SHP77 (cell line): ENCODE results near the gene SCAI.
"Not testable (repeated sequence)": the region's sequence is repeated elsewhere in the genome, so short reads cannot be mapped to it uniquely, and the experiment has no call there.

ENCODE experiments used
- DNase-seq, 2 experiments: peaks; one replicate each; lab custom pipeline; 2025; lab: John Stamatoyannopoulos, UW

Gene SCAI

DNA sequence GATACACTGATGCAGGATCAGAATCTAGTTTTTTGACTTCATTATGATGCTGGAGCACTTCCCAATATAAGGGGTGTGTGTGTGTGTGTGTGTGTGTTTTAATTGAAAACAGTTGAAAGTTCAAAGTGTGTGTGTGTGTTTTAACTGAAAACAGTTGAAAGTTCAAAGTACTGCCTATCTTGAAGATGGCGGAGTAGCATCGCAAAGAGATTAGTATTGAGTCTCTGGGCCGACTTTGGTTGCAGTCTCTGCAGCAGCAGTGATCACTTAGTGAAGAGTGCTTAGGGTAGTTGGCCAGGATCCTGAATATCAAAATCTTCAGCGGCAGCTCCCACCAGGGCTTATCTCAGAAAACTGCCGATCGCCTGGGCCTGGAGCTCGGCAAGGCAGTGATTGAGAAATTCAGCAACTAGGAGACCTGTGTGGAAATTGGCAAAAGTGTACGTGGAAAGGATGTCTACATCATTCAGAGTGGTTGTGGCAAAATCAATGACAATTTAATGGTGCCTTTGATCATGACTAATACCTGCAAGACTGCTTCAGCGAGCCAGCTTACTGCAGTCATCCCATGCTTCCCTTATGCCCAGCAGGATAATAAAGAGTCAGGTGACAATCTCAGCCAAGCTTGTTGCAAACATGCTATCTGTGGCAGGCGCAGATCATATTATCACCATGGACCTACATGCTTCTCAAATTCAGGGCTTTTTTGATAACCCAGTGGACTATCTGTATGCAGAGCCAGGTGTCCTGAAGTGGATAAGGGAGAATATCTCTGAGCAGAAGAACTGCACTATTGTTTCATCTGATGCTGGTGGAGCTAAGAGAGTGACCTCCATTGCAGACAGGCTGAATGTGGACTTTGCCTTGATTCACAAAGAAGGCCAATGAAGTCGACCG, 7.3 kb upstream of the SCAI start:
- no peak for DNase-seq

DNA sequence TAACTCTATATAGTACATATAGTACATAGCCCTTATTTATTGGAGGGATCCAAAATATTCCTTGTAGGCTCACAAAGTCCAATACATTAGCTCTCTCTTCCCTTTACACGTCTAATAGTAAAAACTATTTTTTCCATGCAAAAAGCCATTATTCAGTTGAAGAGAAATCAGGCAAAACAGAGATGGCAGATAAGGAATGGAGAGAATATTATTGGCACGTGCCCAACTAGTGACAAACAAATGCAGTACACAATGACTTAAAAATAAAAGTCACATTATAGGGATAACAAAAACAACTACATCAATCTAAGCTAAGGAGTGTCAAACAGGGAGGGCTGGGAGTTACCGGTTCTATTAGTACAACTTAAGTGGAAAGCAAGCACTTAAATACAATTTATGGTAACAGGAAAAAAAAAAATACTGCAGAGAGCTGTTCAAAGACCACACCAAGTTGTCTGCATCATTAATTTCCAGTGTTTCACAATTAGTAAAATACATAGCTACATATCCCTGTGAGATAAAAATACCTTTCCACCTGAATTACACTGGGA, 4.1 kb upstream of the SCAI start:
- DNase-seq = no peak

DNA sequence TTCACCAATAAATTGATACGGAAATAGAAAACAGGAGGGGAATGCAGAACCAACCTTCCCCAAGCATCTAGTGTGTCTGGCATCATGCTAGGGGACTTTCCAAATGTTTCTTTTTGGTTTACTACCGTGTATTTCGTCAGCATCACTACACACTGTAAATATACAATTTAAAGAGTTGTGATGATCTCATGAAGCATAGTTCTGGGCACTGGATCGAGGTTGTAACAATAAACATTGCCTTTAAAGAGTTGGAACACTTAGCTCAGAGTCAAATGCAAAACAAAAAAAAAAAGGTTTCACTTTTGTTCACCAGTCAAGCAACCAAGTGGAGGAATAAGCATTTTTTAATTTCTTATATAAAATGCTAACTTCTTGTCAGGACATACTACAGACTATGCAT, 2.9 kb upstream of the SCAI start:
- no peak for DNase-seq

DNA sequence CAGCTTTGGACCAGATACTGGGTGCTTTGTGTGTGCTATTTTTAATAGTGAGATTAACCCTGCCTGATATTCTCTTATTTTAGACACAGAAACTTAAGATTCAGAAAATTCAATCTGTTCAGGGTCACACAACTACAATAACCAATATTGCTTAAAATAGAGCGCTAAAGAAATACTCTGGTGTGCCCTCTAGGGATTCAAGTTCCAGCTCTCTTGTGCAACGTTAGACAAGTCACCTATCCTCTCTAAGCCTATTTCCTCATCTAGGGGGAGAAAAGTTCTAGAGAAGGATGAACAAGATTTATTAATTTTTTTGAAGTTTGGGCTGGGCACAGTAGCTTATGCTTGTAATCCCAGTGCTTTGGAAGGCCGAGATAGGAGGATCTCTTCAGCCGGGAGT, 2.1 kb upstream of the SCAI start:
- DNase-seq = no peak

DNA sequence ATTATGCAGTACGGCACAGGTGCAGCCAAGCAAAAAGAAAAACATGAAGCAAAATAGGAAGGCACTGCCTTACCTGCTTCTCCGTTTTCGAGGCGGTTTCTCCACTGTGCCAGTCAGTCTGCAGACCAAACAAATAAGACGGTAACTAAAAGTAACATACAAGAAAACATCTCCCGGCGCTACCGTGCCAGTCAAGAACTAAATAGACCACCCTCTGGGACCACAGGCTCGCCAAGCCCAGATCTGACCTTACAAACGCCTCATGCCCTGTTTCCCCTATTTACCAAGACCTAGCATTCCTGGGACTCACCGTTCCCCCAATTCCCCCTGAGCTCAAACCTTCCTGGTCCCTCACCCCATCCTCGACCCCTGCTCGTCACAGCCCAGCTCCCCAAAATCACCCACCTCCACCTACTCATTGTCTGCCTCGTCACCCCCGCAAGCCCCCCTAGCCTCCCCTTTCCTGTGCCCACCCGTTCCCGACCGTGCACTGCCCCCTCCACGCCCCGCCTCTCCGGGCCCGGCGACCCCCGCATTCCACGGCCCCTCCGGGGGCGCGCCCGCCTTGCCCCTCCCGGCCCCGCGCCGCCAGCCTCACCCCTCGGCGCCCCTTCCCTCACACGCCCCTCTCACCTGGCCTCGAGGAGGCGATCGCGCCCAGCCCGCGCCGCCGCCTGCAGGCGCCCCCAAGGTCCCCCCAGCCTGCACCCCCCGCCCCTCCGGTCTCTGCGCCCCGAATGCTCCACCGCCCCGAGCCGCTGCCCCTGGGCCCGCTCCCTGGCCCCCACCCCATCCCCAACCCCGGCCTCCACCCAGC, 560 bp downstream of the SCAI start:
- DNase-seq = no peak

DNA sequence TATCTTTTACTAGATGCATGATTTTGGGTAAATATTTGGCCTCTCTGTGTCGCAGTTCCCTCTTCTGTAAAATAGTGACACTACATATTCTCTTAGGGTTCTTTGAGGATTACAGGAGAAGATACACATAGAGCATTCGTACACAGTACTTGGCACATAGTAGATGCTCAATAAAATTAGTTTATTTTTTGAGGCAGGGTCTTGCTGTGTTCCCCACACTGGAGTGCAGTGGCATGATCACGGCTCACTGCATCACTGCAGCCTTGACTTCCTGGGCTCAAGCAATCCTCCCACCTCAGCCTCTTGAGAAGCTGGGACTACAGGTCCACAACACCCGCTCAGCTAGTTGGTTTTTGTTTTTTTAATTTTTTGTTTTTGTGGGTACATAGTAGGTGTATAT, 1.6 kb downstream of the SCAI start:
- DNase-seq = no peak

DNA sequence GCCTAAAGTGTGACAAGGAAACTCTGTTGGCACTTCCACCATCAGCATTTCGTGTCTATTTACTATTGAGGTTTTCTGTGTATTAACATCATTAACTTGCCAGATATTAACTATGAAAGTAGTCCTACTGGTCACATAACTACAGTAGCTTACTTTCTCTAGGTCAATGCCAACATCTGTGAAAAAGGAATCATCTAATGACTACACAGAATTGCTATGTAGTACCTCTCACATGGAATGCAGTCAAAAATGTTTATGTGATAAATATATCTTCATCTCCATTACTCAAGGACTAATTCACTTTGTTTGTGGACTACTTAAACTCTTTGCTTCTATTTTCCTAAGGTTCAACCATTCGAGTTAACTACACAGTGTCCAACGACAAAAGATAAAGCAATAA, 2.1 kb downstream of the SCAI start:
- no peak for DNase-seq

DNA sequence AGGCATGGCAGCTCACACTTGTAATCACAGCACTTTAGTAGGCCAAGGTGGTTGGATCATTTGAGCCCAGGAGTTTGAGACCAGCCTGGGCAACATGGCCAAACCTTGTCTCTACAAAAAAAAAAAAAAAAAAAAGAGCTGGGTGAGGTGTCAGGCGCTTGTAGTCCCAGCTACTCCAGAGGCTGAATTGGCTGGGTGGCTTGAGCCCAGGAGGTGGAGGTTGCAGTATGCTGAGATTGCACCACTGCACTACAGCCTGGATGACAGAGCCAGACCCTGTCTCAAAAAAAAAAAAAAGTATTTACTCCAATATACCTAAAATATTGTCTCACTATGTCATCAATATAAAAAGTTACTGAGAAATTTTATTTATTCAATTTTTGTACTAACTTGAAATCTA, 2.8 kb downstream of the SCAI start:
- no peak for DNase-seq

DNA sequence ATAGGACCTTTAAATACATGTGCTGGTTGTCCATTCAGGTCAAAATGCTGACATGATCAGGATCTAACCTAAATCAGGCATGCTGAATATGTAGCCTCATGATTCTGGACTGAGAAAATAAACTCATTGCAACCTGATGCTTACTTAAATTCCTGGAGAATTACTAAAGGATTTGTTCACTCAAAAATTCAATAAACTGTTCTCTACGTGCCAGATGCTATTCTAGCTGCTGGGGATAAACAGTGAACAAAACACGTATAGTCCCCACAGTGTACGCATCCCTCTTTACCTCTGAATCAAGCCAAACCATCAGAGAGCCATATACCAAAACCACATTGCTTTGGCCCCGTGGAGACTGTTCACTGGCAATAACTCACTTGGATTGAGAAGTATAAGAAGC, 6.1 kb downstream of the SCAI start:
- DNase-seq = no peak

DNA sequence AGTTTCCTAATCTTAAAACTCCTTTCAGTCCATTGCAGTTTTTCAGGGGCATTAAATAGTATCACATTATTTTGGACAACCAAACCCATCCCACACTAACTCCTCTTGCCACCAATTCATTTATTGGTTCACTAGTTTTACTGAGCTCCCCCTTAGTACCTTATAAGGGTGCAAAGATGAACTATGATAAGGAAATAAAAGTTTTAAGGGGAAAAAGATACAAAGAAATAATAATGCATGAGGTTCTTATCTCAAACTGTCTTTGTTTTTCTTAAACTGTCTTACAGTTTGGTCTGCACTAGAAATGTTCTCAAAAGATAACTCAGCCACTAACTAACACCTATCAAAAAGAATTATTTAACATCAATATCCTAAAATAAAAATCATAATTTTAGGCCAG, 8.4 kb downstream of the SCAI start:
- no peak for DNase-seq

DNA sequence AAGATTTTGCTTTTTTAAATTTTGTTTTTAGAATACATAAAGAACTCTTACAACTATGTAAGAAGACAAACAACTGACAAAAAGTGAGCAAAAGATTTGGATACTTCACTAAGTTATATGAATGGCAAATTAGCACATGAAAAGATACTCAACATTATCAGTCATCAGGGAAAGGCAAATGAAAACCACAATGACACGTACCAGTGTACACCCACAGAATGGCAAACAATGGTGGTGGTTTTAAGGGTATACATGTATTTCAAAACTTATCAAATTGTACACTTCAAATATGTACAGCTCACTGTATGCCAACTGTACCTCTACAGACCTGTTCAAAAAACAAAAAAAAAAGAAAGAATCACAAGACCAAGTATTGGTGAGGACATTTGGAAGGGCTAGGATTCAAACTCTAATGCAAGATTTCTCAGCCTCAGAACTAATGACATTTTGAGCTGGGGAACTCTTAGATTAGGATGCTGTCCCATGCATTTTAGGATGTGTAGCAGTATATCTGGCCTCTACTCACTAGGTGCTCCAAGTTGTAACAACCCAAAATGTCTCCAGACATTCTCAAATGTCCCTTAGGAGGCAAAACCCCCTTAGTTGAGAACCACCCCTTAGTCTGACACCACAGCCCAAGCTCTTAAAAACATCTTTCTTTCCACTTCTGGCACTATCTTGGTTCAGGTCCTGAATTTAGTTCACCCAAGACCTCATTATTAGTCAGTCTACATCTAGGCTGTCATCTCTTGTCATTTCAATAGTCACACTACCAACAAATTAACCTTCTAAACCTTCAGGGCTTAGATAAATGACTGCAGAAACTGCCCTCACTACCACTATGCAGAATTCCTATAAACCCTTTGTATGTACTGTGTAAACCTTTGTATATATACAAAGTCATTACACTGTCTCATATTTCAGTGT, 9.7 kb downstream of the SCAI start:
- DNase-seq = no peak

DNA sequence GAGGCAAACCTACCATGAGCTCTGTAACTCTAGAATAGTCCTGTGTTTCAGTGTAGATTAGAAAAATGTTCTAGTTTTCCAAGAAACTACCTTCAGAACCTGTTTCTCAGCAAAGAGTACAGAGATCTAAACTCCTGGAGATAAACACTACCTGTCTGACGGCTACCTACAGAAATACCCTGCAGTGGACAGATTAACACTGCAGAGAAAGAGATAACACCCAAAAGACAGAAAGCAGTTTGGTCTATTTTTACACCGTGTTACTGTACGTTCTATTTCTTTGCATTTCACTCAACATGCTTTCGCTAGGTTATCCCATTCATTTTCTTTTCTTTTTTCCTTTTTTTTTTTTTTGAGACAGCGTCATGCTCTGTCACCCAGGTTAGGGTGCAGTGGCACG, 11.6 kb downstream of the SCAI start:
- DNase-seq = no peak

DNA sequence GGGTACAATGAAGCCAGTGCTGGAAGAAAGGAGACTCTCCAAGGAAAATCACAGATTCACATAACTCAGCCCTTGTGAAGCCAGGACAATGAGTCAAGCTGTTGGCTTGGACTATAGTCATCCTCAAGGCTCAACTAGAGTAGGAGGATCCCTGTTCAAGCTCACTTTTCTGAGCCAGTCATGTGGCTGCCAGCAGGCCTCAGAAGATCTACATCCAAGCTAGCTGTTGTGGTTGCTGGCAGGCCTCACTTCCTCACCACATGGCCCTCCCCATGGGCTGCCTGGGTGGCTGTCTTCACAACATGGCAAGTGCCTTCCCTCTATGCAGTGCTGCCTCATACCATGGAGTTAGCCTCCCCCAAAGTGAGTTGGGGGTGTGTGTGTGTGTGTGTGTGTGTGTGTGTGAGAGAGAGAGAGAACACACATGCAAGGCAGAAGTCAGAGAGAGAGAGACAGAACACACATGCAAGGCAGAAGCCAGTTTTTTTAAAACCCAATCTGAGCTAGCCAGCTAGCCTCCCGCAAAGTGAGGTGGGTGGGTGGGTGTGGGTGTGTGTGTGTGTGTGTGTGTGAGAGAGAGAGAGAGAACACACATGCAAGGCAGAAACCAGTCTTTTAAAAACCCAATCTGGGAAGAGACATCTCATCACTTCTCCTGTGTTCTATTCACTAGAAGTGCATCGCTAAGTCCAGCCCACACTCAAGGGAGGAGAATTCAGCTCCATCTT, 17.1 kb downstream of the SCAI start:
- DNase-seq = no peak

DNA sequence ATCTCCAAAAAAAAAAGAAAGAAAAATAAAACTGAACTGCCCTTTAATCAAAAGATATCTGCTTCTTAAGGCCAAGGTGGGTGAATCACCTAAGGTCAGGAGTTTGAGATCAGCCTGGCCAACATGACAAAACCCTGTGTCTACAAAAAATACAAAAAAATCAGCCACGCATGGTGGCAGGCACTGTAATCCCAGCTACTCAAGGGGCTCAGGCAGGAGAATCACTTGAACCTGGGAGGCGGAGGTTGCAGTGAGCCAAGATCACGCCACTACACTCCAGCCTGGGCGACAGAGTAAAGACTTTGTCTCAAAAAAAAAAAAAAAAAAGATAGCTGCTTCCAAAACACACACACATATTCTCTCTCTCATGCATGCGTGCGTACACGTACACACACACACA, 17.8 kb downstream of the SCAI start:
- no peak for DNase-seq

DNA sequence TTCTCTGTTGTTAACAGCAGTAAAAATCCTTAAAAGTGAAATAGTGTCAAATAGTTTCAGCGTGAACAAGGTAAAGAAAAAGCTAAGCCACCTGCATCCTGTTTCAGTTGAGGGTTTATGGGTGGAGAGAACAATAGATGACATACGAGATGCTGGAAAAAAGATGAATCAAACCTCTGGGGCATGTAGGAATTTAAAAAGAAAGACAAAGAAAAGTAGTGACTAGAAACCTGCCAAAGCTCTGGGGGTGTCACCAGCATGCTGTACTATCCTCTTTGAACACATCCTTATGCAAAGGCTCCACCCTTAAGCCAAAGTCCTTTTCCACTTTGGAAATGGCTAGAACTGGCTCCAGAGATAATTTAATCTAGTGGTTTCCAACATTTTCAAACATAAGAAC, 22.2 kb downstream of the SCAI start:
- peak in 1 of 2 experiments; percentile 2 for DNase-seq

DNA sequence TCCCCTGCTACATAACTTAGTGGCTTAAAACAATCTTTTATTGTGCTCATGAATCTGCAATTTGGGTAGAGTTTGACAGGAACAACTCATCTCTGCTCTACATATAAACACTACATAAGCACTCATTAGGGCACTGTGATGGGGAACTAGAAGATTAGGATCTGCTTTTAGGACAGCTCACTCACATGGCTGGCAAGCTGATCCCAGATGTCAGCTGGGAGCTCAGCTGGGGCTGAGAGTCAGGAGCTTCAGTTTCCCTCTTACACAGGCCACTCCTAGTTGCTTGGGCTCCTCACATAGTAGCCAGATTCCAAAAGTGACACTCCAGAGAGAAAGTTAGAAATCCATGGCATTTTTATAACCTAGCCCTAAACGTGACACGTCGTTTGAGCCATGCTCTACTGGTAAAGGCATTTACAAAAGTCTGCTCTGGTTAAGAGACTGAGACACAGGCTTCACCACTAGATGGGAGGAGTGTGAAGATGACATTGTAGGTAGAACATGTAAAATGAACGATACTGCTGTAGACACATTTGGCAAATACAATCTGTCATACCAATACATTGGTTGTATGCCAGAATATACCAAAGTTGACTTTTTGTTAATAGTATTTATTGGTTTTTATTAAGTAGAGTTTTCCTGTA, 23.6 kb downstream of the SCAI start:
- DNase-seq = no peak

DNA sequence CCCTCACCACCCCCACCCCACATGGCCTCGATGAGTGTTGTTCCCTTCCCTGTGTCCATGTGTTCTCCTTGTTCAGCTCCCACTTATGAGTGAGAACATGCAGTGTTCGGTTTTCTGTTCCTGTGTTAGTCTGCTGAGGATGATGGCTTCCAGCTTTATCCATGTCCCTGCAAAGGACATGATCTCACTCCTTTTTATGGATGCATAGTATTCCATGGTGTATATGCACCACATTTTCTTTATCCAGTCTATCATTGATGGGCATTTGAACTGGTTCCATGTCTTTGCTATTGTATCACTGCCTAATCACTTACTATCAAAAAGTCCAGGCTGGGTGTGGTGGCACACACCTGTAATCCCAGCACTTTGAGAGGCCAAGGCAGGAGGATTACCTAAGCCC, 24.6 kb downstream of the SCAI start:
- DNase-seq = not testable (repeated sequence)

DNA sequence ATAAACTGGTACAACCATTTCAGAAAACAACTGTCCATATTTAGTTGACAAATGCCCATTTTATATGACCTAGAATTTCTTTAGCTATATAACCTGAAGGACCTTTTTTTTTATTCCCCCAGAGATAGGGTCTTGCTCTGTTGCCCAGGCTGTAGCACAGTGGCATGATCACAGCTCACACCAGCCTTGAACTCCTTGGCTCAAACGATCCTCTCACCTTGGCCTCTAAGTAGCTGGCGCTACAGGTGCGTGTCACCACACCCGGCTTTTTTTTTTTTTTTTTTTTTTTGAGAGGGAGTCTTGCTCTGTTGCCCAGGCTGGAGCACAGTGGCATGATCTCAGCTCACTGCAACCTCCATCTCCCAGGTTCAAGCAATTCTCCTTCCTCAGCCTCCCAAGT, 28.8 kb downstream of the SCAI start:
- not testable (repeated sequence) for DNase-seq

DNA sequence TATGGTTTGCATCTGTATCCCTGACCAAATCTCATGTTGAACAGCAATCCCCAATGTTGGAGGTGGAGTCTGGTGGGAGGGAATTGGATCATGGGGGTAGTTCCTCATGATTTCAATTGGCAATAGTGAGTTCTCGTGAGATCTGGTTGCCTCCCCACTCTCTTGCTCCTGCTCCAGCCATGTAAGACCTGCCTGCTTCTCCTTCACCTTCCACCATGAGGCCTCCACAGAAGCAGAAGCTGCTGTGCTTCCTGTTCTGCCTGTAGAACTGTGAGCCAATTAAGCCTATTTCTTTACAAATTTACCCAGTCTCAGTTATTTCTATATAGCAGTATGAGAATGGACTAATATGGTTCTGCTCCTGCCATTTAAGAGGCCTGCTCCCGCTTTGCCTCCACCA, 32.9 kb downstream of the SCAI start:
- DNase-seq = no peak

DNA sequence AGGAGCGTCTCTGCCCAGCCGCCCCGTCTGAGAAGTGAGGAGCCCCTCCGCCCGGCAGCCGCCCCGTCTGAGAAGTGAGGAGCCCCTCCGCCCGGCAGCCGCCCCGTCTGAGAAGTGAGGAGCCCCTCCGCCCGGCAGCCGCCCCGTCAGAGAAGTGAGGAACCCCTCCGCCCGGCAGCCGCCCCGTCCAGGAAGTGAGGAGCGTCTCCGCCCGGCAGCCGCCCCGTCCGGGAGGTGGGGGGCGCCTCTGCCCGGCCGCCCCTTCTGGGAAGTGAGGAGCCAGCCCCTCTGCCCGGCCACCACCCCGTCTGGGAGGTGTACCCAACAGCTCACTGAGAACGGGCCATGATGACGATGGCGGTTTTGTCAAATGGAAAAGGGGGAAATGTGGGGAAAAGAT, 34.8 kb downstream of the SCAI start:
- not testable (repeated sequence) for DNase-seq
